ENCODE data around the gene TGFBR1. TPM values are rescaled to one million over a fixed set of nuclear protein-coding genes. Genes with fewer than 3 reads are reported as not detected.

Gene TGFBR1
- 142 and 172 TPM in 2 replicates for total RNA-seq

DNA sequence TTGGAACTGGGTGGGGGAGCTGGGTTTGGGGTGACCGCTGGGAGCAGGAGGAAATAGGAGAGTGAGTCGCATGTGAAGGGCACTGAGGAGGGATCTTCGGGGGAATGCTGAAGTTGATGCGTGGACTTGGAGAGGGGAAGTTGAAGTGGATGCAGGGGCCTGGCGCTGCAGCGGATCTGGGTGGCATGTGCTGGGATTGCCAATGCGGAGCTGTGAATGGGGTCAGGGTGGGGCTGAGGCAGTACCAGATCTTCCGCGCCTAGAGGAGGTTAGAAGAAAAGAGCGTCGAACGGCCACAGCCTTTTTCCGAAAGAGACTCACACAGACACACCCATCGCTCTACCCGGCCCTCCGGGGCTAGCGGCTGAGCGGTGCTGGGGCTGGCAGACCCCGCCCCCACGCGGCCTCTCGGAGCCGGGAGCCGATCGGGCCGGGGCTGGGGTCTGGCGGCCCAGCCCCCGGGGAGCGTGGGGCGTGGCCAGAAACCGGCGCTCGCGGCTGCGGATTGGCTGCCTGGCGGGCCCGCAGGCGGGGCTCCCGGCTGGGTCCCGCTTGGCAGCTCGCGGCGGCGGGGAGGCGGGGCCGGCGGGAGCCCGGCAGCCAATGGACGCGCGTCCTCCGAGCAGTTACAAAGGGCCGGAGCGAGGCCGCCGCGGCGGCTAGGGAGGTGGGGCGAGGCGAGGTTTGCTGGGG is at the start of gene TGFBR1:
TGFBR1 (plus strand) TSS at position 655 of the 693 bp plus-strand sequence. CDS start 93 bp downstream, outside the sequence.

Other genes starting within 250 kb of the TGFBR1 start
- 164 and 267 TPM in 2 replicates for gene COL15A1, start 161.2 kb upstream of the TGFBR1 start, total RNA-seq
- 37.4 and 43.4 TPM in 2 replicates for gene ALG2, start 116.8 kb downstream of the TGFBR1 start, total RNA-seq
- gene SEC61B, start 117.2 kb downstream of the TGFBR1 start, total RNA-seq = 80.3 and 102 TPM in 2 replicates